Head of caudate nucleus (tissue), 42 donors: ENCODE results near the gene STRAP.
A peak's percentile ranks its signal among the peaks of the same experiment; 100 is the strongest.

Experiments
- DNase-seq, 42 donors: peaks; one replicate each; pipeline versions ENCODE4 v3.0.0 to v3.0.0-alpha.2; 2020 to 2021; ENCODE audit warnings: mixed read lengths in 7 of 42
- intact Hi-C: fragments of 100-400 bp; cut with DNase I; formaldehyde crosslinking; loops from one replicate; pipeline ENCODE4 v1.15.0; 2022

STRAP gene, protein sequence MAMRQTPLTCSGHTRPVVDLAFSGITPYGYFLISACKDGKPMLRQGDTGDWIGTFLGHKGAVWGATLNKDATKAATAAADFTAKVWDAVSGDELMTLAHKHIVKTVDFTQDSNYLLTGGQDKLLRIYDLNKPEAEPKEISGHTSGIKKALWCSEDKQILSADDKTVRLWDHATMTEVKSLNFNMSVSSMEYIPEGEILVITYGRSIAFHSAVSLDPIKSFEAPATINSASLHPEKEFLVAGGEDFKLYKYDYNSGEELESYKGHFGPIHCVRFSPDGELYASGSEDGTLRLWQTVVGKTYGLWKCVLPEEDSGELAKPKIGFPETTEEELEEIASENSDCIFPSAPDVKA

DNA sequence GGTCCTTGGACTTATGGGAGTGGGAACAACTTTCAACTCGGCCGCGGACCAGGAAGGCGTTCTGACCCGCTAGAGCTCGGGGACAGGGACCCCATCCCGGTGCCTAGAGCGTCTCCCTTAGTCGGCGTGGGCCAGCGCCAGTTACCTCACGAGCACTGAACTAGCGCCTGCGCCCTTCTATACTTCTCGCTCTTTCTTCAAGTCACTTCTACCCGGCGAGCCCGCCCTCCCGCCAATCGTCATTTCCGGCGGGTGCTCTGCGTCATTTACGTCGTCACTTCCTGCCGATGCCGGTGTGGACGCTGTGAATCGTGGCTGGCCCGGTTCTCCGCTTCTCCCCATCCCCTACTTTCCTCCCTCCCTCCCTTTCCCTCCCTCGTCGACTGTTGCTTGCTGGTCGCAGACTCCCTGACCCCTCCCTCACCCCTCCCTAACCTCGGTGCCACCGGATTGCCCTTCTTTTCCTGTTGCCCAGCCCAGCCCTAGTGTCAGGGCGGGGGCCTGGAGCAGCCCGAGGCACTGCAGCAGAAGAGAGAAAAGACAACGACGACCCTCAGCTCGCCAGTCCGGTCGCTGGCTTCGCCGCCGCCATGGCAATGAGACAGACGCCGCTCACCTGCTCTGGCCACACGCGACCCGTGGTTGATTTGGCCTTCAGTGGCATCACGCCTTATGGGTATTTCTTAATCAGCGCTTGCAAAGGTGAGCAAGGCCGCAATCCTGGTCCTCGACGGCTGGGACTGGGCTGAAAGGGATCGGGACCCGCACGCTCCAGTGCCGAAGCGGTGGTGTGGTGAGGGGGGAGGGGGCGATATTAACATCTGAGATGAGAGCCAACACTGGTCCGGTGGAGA, at the start of gene STRAP:
TSS of gene STRAP (plus strand) at position 270 of the 854 bp plus-strand sequence. CDS start at position 591, 321 bp downstream.
- peak; percentile 93 to 99 (median 98) for DNase-seq
- intact Hi-C loops, result no loop called here

DNA sequence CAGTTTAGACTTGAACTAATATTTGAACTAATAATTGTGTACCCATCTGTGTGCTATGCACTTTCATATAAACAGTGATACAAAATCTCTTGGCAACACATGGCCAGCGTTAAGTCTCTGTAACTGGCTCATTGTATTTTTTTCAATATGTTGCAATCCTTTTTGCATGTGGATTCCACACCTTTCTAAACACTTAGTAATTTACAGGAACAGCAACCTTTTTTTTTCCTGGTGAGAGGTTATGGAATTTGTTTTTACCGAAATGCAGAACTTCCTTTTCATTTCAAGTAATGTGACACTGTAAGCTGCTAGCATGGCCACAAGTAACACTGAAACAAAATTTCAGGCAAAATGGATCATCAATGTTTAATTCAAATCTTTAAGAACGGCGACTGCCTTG, 47.6 kb upstream of the STRAP start:
- no peak for DNase-seq
- intact Hi-C loops, result no loop called here

DNA sequence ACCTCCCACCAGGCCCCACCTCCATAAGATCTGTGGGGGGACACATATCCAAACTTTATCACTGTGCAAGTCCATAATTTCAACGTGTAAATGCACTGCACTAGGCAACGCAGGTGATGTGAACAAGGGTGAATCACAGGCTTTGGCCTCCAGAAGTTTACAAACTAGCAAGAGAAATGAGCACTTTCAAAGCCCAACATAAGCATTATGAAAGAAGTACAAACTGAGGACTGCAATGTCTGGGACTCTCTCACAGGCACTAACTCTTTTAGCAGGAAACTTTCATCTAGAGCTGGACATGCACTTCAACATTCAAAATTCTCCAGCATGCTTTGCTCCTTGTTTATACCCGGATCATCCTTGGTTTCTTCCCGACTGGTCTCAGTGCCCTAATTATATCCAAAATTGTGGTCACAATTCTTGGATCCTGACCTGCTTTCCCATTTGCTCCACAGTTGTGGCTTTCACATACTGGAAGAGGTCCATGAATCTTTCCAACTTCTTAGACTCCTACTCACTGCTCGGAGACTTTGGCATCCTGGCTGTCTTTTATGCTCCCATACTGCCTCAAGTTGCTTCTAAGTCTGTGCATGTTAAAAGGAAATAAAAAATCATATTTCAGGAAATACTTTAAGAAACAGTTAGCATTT, 44.9 kb upstream of the STRAP start:
- DNase-seq, result no peak
- intact Hi-C loops, result no loop called here

DNA sequence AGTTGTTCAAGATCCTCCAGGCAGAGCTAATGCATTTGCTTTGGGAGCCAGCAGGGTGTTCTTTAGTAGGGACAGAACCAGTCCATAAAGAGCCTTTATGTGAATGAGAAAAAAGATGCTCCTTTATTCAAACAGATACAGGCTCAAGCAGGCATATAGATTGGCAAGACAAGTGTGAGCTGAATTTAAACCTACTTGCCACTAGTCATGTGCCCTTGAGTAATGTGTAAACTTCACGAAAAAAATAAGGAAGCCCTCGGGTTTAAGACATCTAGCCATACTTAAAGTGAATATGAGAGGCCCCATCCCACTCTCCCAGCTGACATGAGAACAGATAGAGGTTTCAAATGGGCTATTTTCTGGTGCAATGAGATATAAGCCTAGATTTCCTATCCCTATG, 43.1 kb upstream of the STRAP start:
- DNase-seq, result no peak
- intact Hi-C loops, result no loop called here

- no peak for DNase-seq
- intact Hi-C loops, result no loop called here
Measured at GRCh38 chr12:15839682-15840081, 42.5 kb upstream of the STRAP start.

GRCh38 chr12:15842108-15842507, 40.1 kb upstream of the STRAP start:
- DNase-seq, result no peak
- intact Hi-C loops, result no loop called here

DNA sequence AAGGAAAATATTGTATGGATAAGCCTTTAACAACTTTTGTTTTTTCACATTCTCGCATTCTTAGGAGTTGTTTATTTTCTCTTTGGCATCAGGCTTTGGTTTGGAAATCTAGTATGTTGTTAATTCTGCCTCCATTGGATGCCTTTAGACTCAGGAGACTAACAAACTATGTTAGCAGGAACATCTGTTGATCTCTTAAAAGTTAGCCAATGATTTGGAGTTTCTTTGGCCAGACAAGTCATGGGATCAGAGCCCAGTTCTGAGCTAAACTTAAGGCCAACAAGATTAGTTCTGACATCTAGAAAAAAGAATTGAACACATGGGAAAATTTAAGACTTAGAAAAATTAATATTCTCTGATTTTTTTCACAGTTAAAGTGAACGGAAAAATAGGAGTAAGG, 35.3 kb upstream of the STRAP start:
- DNase-seq, result no peak
- intact Hi-C loops, result no loop called here

GRCh38 chr12:15848606-15849005, 33.6 kb upstream of the STRAP start:
- intact Hi-C loops, result no loop called here

DNA sequence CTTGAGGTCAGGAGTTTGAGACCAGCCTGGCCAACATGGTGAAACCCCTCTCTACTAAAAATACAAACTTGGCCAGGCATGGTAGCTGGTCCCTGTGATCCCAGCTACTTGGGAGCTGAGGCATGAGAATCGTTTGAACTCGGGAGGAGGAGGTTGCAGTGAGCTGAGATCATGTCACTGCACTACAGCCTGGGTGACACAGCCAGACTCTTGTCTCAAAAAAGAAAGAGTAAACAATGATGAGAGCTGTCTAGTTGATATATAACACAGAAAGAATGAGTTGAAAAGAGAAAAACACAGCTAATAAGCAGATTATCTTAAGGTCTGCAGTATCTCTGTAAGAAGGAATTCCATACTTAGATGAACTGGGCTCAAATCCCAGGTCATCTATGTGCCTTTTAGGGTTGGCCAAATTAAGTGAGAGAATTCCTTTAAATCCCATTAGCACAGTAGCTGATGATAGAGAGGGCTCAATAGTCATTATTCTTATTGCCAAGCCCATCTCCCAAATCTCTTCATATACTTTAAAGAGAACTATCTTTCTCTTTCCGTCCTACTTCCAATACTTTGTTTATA, 31.1 kb upstream of the STRAP start:
- no peak for DNase-seq
- intact Hi-C loops, result loop anchor here (10.0 kb wide), 1 partner anchor 576 kb away; no protein-coding TSS in a partner anchor

More at GRCh38 chr12:15848606-15849005, 33.6 kb upstream of the STRAP start:
- DNase-seq, result no peak

GRCh38 chr12:15851919-15852318, 30.3 kb upstream of the STRAP start:
- DNase-seq, result no peak
- intact Hi-C loops, result loop anchor here (10.0 kb wide), 1 partner anchor 577 kb away; no protein-coding TSS in a partner anchor

- DNase-seq, result no peak
- intact Hi-C loops, result loop anchor here (10.0 kb wide), 1 partner anchor 578 kb away; no protein-coding TSS in a partner anchor
Measured at GRCh38 chr12:15852383-15852782, 29.8 kb upstream of the STRAP start.

DNA sequence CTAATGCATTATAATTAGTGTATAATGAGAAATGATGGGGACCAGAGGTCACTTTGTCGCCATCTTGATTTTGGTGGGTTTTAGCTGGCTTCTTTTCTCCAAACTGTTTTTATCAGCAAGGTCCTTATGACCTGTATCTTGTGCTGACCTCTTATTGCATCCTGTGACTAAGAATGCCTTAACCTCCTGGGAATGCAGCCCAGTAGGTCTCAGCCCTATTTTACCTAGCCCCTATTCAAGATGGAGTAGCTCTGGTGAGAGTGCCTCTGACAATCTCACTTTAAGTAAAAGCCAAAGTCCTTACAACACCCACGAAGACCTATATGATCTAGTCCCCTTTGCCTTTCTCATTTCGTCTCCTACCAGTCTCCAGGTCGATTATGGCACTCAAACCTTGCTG, 28.3 kb upstream of the STRAP start:
- intact Hi-C loops, result loop anchor here (10.0 kb wide), 1 partner anchor 579 kb away; no protein-coding TSS in a partner anchor
- no peak for DNase-seq

DNA sequence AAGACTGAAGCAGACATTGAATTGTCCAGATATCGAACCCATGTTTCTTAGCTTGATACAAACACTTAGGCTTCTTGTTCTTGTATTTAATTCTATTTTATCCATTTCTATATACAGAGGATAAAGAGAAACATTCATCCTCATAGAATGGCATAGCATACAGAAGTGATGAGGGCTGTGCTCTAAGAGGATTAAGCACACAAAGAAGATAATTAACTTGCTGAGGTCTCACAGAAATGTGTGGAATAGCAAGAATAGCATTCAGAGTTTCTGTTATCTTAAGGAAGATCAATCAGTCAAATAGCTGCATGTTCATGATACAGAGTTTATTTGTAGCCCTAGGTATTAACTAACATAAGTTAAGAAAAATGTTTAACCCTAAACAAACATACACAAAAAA, 27.3 kb upstream of the STRAP start:
- DNase-seq, result no peak
- intact Hi-C loops, result loop anchor here (10.0 kb wide), 1 partner anchor 580 kb away; no protein-coding TSS in a partner anchor

DNA sequence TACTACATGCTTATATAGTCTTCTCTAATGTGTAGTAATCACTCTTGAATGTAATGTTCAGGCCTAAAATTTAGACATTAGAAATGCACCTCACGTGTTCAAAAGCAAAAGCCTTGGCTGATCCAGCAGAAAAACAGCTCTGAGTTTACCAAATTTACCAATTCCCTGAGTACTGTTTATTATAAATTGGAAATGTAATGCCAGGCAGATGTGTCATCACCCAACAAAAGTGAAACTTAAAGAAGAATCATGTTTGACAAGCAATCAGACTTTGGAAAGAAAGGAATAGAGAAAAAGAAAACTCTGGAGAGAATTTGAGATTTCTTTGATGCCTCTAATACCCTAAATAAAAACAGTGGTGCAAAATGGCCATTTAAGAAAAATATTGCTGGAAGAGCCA, 26.5 kb upstream of the STRAP start:
- DNase-seq, result no peak
- intact Hi-C loops, result loop anchor here (2.0 to 10.0 kb wide), 2 partner anchors 265 to 581 kb away; no protein-coding TSS in a partner anchor

DNA sequence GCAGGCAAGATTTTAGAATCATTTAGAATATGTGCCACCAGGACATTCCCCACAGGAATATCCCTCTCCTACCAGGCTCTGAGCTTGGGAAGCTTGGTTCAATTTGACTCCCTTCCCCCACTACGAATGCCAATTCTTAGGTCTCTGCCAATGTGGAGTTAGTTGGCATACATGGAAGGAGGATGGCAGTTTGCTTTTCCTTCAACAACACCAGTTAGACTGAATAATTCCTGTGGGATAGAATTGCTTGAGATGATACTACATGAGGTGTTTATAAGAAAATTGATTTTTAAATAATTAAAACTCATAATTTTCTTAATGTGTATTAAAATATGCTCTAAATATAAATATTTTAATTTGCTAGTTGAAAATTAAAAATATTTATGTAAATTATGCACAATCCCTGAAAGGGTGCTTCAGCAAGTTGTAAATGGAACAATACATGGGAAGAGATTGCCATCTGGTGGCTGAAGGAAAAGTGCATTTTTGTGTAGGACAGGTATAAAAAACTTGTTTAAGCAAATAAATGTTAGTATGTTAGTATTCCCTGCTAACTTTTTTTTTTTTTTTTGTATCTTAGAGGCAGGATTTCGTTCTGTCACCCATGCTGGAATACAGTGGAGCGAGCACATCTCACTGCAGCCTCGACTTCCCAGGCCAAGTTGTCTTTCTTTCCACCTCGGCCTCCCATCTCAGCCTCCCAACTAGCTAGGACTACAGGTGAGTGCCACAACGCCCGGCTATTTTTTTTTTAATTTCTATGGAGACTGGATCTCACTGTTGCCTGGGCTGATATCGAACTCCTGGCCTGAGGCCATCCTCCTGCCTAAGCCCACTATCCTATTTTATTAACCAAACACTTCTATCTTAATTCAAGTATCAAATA, 25.8 kb upstream of the STRAP start:
- DNase-seq, result peak in 29 of 42 donors; percentile 21 to 87 (median 65)

DNA sequence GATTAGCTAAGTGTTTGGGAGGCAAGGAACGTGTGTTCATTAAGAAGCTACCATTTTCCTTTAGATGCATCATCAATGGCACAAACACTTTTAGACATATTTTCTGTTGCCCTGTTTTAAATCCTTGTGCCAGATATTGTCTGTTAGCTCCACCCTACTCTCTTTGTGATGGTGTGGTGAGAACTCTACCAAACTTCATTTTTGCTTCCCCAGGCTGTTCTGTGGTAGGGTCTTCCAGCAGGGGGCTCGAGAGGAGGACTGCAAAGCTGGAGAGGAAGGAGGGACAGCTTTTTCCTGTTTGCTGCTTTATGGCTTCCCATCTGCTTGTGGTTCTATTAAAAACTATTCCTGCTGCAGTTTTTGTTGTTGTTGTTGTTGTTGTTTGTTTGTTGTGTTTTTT, 23.8 kb upstream of the STRAP start:
- intact Hi-C loops, result loop anchor here (10.0 kb wide), 1 partner anchor 584 kb away; no protein-coding TSS in a partner anchor
- DNase-seq, result no peak

More for the DNA sequence above, 25.8 kb upstream of the STRAP start:
- intact Hi-C loops, result loop anchor here (2.0 to 10.0 kb wide), 2 partner anchors 266 to 582 kb away; no protein-coding TSS in a partner anchor

DNA sequence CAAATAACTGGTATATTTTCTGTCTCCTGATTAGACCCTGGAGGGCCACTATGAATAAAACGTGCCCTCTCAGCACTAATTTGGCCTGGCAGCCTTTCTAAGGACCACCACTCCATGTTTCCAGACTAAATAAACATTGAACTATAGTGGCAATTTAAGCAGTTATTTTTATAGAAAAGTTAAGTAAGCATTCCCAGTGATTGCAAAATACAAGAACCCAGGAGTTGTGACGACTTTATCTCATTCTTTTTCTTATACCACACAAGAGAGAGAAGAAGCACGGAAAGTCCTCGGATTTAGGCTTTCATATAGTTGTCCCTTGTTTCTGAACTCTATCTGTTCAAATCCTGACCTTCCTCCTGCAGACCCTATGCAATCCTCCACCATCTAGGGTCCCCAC, 23.1 kb upstream of the STRAP start:
- intact Hi-C loops, result loop anchor here (10.0 kb wide), 1 partner anchor 584 kb away; no protein-coding TSS in a partner anchor

DNA sequence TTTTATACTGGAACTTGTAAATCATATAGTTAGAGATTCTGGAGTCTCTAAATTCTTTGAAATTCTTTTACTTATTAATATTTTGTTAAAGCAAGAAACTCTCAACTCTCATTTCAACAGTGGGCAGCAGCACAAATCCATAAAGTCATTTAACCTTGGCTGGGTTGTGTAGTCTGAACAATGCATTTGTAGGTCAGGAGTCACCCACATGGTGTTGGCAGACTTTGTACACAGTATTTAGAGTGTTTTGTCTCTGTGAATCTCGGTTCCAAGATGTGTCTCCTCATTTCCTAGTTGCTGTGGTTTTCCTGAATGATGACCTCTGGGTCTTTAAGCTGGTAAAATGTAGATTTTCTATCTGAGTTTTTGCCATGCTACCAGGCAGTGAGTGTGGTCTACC, 20.8 kb upstream of the STRAP start:
- intact Hi-C loops, result no loop called here

More for the DNA sequence above, 23.1 kb upstream of the STRAP start:
- no peak for DNase-seq

More for the DNA sequence above, 20.8 kb upstream of the STRAP start:
- DNase-seq, result no peak
